Heart left ventricle (tissue), 16 donors: ENCODE measurements around the gene GRIA1. TPM values are rescaled to one million over a fixed set of nuclear protein-coding genes. Genes with fewer than 3 reads are reported as not detected.

Experiments
- ATAC-seq, 4 donors: fragments of 200-7000 bp; cut with Tn5 transposase; one replicate each; pipeline ENCODE4 v1.9.1; 2020 to 2022; ENCODE audit warnings: moderate library complexity in 4 of 4, mild to moderate bottlenecking in 3 of 4, moderate number of reproducible peaks in 1 of 4
- DNase-seq, 5 donors: peaks; one replicate each; pipeline ENCODE4 v3.0.0-alpha.2; 2020
- H3K27ac ChIP-seq, 12 donors: fragments of 200-600 bp; sonication (generic) in 4 of 12; one replicate each; pipeline versions ENCODE4 v1.5.0 to v1.8.0; 2016 to 2022; ENCODE audit warnings: mild to moderate bottlenecking in 2 of 12
- H3K27me3 ChIP-seq, 9 donors: fragments of 200-600 bp; sonication (generic) in 2 of 9; one replicate each; pipeline versions ENCODE4 v1.5.1 to v1.8.0; 2016 to 2022; ENCODE audit warnings: mild to moderate bottlenecking in 3 of 9
- H3K36me3 ChIP-seq, 9 donors: fragments of 200-600 bp; sonication (generic) in 2 of 9; one replicate each; pipeline versions ENCODE4 v1.5.0 to v1.8.0; 2018 to 2022; ENCODE audit warnings: mild to moderate bottlenecking in 2 of 9
- H3K4me1 ChIP-seq, 12 donors: fragments of 200-600 bp; sonication (generic) in 4 of 12; one replicate each; pipeline versions ENCODE4 v1.5.0 to v1.8.0; 2016 to 2022; ENCODE audit warnings: mild to moderate bottlenecking in 3 of 12
- H3K4me3 ChIP-seq, 12 donors: fragments of 200-600 bp; sonication (generic) in 4 of 12; one replicate each; pipeline versions ENCODE4 v1.5.0 to v1.8.0; 2017 to 2022; ENCODE audit warnings: mild to moderate bottlenecking in 9 of 12, moderate library complexity in 4 of 12
- H3K9me3 ChIP-seq, 12 donors: fragments of 200-600 bp; sonication (generic) in 4 of 12; one replicate each; pipeline versions ENCODE4 v1.5.0 to v1.8.0; 2016 to 2022; ENCODE audit warnings: mild to moderate bottlenecking in 1 of 12
- CTCF ChIP-seq, 12 donors: fragments of 200-600 bp; sonication (generic) in 4 of 12; IDR thresholded peaks; one replicate each; pipeline versions ENCODE4 v1.5.0 to v1.8.0; 2018 to 2022; ENCODE audit warnings: antibody characterized with exemption in 12 of 12, mild to moderate bottlenecking in 5 of 12
- POLR2A ChIP-seq, 2 donors: fragments of 450-650 bp; IDR thresholded peaks; one replicate each; pipeline ENCODE4 v1.6.1; 2017; ENCODE audit warnings: antibody characterized with exemption in 2 of 2, mild to moderate bottlenecking in 2 of 2, moderate library complexity in 2 of 2
- WGBS, 4 donors: extraction: QIAGEN DNeasy Blood & Tissue Kit in 2 of 4; methylation state at CpG; one replicate each; pipeline versions ENCODE4 v1.1.5 to v1.1.7; 2013 to 2018; 5-methylcytosine and 5-hydroxymethylcytosine counted together
- intact Hi-C, 10 donors: fragments of 100-400 bp; cut with DNase I; formaldehyde crosslinking; loops; one replicate each; pipeline versions ENCODE4 v1.11.1 to v1.14.2; 2022
- polyA plus RNA-seq, 2 donors: library from polyadenylated mRNA; stranded (reverse); fragments of 200-250 nt; gene quantifications; one replicate each; pipeline ENCODE4 v1.2.3, GENCODE V29; 2013
- total RNA-seq, 9 donors: library from RNA; depleted of rRNA in 2 of 9; stranded (reverse); fragments of >200 nt in 2 of 9; fragmentation: NEBNext Ultra II Directional in 3 of 9; extraction: Animal tissue kit (Norgen Biotek cat#: 25700) in 3 of 9; gene quantifications; one replicate each; pipeline versions ENCODE4 v1.1.0 to v1.2.4, GENCODE V29; 2016 to 2023
- donor health status: ischemic (EF 13 %, LVEDD 7.1; RV severe dilation, severe dysfunction).
- donor health status: healthy with polysubstance abuse.
- donor health status: DM: no; HTN: yes; CAD: no.
- donor health status: DM: no; HTN: no; CAD: no.
- donor health status: ischemic (EF 25% LVEDD 6.9; RV normal size, moderate dysfunction).
- donor health status: ischemic (EF 25% LVEDD 5.7; RV mildly dilated, moderate dysfunction).
- donor health status: healthy.
- donor health status: DM: yes; HTN: yes; CAD: no.
- donor health status: ischemic (EF 35%, LVEDD 5.7; RV mildly dilated, moderate dysfunction).
- donor health status: nonischemic (EF 11% LVEDD 7.7; RV severe dilation, severe dysfunction).
- donor health status: DM: yes; HTN: yes; CAD: no.
- donor health status: PGD.
- donor health status: ischemic (EF 29% LVEDD 5.4; RV normal size, mild dysfunction).
- donor health status: nonischemic (EF 23%, LVEDD 6.1; RV moderate dilation, normal function).

The GRIA1 gene
- total and polyA plus RNA-seq, 11 donors = 0.07 to 1.5 (median 0.37) TPM; not detected in 3

GRCh38 chr5:153749960-153750359 is 259.5 kb downstream of the GRIA1 start:
- no peaks in the 10 kb centered on the region for H3K36me3 ChIP-seq
- no peak for DNase-seq
- no peaks in the 10 kb centered on the region for H3K27me3 ChIP-seq
- no peaks in the 10 kb centered on the region for H3K9me3 ChIP-seq
- TF ChIP-seq CTCF (IDR thresholded peaks at IDR 0.05) (no peak), POLR2A (IDR thresholded peaks at IDR 0.05) (no peak)
- 59 to 68% (median 66%) methylated on average over 4 of the region's 4 CpGs for WGBS, 4 donors
- intact Hi-C loops = loop anchor here in 2 of 10 donors (10.0 kb wide), 2 partner anchors 255 to 855 kb away; partner anchors contain the start of gene GRIA1 (in 1 of the 2)
- no peak for ATAC-seq
- no peak overlapping the region for H3K27ac ChIP-seq
- no peak overlapping the region for H3K4me3 ChIP-seq
- peaks cover 0 to 8% (median 0%) of the 10 kb centered on the region in 12 donors for H3K4me1 ChIP-seq

DNA sequence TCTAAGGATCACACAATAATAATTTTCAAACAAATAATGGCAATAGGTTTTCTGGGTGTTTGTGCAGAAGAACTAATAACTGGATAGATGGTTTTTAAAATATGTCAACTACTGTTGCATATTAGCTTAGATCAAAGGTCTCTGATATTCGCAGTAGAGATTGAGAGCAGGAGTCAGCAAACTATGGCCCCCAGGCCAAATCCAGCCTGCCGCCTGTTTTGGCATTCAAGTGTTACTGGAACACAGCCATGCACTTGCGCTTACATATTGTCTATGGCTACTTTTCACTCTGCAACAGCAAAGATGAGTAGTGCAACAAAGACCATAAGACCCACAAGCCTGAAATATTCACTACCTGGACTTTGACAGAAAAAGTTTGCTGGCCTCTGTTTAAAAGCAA is 260.8 kb downstream of the GRIA1 start:
- Histone ChIP-seq H3K27ac (no peak overlapping the region), H3K27me3 (no peaks in the 10 kb centered on the region), H3K36me3 (no peaks in the 10 kb centered on the region), H3K9me3 (peaks cover 0 to under 1% (median 0%) of the 10 kb centered on the region in 12 donors), H3K4me1 (peaks cover 0 to 4% (median 0%) of the 10 kb centered on the region in 12 donors), H3K4me3 (no peak overlapping the region)
- no peak for ATAC-seq
- WGBS, 4 donors = 49 to 65% (median 54%) methylated on average over 3 of the region's 3 CpGs
- DNase-seq = no peak
- TF ChIP-seq POLR2A (IDR thresholded peaks at IDR 0.05) = no peak
- no peak for TF ChIP-seq CTCF (IDR thresholded peaks at IDR 0.05)
- intact Hi-C loops = loop anchor here in 1 of 10 donors (10.0 kb wide), 1 partner anchor 256 kb away; the partner anchor contains the start of gene GRIA1

GRCh38 chr5:153752890-153753289 is 262.4 kb downstream of the GRIA1 start:
- no peak overlapping the region for H3K4me3 ChIP-seq
- no peak for ATAC-seq
- intact Hi-C loops = loop anchor here in 1 of 10 donors (10.0 kb wide), 1 partner anchor 258 kb away; the partner anchor contains the start of gene GRIA1

More at GRCh38 chr5:153752890-153753289, 262.4 kb downstream of the GRIA1 start:
- Histone ChIP-seq H3K27ac (no peak overlapping the region), H3K27me3 (no peaks in the 10 kb centered on the region), H3K9me3 (peaks cover 0 to 16% (median 5%) of the 10 kb centered on the region in 12 donors), H3K4me1 (no peaks in the 10 kb centered on the region), H3K36me3 (no peaks in the 10 kb centered on the region)
- no peak for DNase-seq
- no peak for TF ChIP-seq CTCF (IDR thresholded peaks at IDR 0.05)
- no peak for TF ChIP-seq POLR2A (IDR thresholded peaks at IDR 0.05)
